22Rv1 (cell line): Measurements from ENCODE around the gene RBP5.

Experiments used
- ZFX ChIP-seq: fragments of 450-650 bp; IDR thresholded peaks from 2 replicates; pipeline ENCODE4 v1.6.1; 2017; ENCODE audit warnings: antibody characterized with exemption, borderline replicate concordance
- TF ChIP-seq, protein P1 (sequence below): fragments of 450-650 bp; IDR thresholded peaks from 2 replicates; pipeline ENCODE4 v1.5.1; 2017; ENCODE audit warnings: mild to moderate bottlenecking

GRCh38 chr12:7142809-7143465 is 14.2 kb upstream of the RBP5 start:
- TF ChIP-seq, protein P1, sequence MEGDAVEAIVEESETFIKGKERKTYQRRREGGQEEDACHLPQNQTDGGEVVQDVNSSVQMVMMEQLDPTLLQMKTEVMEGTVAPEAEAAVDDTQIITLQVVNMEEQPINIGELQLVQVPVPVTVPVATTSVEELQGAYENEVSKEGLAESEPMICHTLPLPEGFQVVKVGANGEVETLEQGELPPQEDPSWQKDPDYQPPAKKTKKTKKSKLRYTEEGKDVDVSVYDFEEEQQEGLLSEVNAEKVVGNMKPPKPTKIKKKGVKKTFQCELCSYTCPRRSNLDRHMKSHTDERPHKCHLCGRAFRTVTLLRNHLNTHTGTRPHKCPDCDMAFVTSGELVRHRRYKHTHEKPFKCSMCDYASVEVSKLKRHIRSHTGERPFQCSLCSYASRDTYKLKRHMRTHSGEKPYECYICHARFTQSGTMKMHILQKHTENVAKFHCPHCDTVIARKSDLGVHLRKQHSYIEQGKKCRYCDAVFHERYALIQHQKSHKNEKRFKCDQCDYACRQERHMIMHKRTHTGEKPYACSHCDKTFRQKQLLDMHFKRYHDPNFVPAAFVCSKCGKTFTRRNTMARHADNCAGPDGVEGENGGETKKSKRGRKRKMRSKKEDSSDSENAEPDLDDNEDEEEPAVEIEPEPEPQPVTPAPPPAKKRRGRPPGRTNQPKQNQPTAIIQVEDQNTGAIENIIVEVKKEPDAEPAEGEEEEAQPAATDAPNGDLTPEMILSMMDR = no peak
- no peak for TF ChIP-seq ZFX
